Measurements from ENCODE around the gene TUBB2A. TPM values are rescaled to one million over a fixed set of nuclear protein-coding genes. Genes with fewer than 3 reads are reported as not detected.

TUBB2A gene
- total and polyA plus RNA-seq, 10 of the 15 experiments (the other 5 are each of a cell fraction or from before 2014, with no cell fraction given), result 2.2 to 49.5 (median 31.3) TPM

GRCh38 chr6:3114377-3114776, 43.0 kb downstream of the TUBB2A start:
- 98% methylated on average over 6 of the region's 6 CpGs for WGBS (ENCODE audit: insufficient coverage, insufficient replicate concordance, low lambda C conversion rate, missing lambda C conversion rate)

More at GRCh38 chr6:3114377-3114776, 43.0 kb downstream of the TUBB2A start:
- H3K9ac ChIP-seq (ENCODE audit: control insufficient read depth, insufficient read depth, low read length), result no peak overlapping the region
- ChIA-PET CTCF (no interaction called here), POLR2A (no interaction called here), RAD21 (ENCODE audit: unreplicated experiment) (no interaction called here), SMC1A (ENCODE audit: uncharacterized antibody, unreplicated experiment) (no interaction called here)
- ATAC-seq, result no peak
- in situ Hi-C loops (cut with MboI), result no loop called here
- no peaks in the 10 kb centered on the region for H4K20me1 ChIP-seq (ENCODE audit: control insufficient read depth, insufficient read depth)
- H3K4me3 ChIP-seq, result no peak overlapping the region
- H3K79me2 ChIP-seq (ENCODE audit: control insufficient read depth, insufficient read depth, low read length), result no peaks in the 10 kb centered on the region
- intact Hi-C loops (cut with micrococcal nuclease; ENCODE audit: unreplicated experiment), result no loop called here
- no peaks in the 10 kb centered on the region for H3K27me3 ChIP-seq (replicated peaks in 1 of 2; ENCODE audit: control insufficient read depth in 2 of 2, insufficient read depth in 2 of 2, low read length in 1 of 2)
- H3K4me2 ChIP-seq (ENCODE audit: control insufficient read depth, insufficient read depth), result no peak overlapping the region
- no peak for FAIRE-seq
- peaks cover 6% of the 10 kb centered on the region; the same call in 1 of the 2 replicates for H3K4me1 ChIP-seq (ENCODE audit: control insufficient read depth, insufficient read depth, low read length)
- H3K27ac ChIP-seq (ENCODE audit: control insufficient read depth, insufficient read depth), result no peak overlapping the region
- no TSS peak for BruUV-seq (replicated peaks)
- no peak for DNase-seq (ENCODE audit: low read depth, low spot score)
- no peaks in the 10 kb centered on the region for H3K9me3 ChIP-seq (replicated peaks; ENCODE audit: control insufficient read depth, insufficient read depth, low read length)
- TF ChIP-seq CREB1 (IDR thresholded peaks at IDR 0.05; ENCODE audit: low read depth) (no peak), RAD51 (IDR thresholded peaks at IDR 0.05) (no peak), SREBF2 (IDR thresholded peaks at IDR 0.05; ENCODE audit: low read length) (no peak), KLF5 (IDR thresholded peaks at IDR 0.05; ENCODE audit: partially characterized antibody) (no peak), NR2C1 (IDR thresholded peaks at IDR 0.05) (no peak), SMC3 (IDR thresholded peaks at IDR 0.05; ENCODE audit: borderline replicate concordance, low read length) (no peak), SUPT20H (IDR thresholded peaks at IDR 0.05; ENCODE audit: borderline replicate concordance, control insufficient read depth, low read depth, low read length) (no peak), HSF1 (IDR thresholded peaks at IDR 0.05; ENCODE audit: low read depth, low read length) (no peak), ZBTB4 (CRISPR knock-in tag; IDR thresholded peaks at IDR 0.05) (no peak), TAF1 (IDR thresholded peaks at IDR 0.05; ENCODE audit: borderline replicate concordance, low read depth, low read length) (no peak), NR2C2 (IDR thresholded peaks at IDR 0.05; ENCODE audit: borderline replicate concordance, control insufficient read depth, insufficient read length, low read depth) (no peak), TARDBP (IDR thresholded peaks at IDR 0.05; ENCODE audit: borderline replicate concordance) (no peak)
- TF ChIP-seq, protein P1, sequence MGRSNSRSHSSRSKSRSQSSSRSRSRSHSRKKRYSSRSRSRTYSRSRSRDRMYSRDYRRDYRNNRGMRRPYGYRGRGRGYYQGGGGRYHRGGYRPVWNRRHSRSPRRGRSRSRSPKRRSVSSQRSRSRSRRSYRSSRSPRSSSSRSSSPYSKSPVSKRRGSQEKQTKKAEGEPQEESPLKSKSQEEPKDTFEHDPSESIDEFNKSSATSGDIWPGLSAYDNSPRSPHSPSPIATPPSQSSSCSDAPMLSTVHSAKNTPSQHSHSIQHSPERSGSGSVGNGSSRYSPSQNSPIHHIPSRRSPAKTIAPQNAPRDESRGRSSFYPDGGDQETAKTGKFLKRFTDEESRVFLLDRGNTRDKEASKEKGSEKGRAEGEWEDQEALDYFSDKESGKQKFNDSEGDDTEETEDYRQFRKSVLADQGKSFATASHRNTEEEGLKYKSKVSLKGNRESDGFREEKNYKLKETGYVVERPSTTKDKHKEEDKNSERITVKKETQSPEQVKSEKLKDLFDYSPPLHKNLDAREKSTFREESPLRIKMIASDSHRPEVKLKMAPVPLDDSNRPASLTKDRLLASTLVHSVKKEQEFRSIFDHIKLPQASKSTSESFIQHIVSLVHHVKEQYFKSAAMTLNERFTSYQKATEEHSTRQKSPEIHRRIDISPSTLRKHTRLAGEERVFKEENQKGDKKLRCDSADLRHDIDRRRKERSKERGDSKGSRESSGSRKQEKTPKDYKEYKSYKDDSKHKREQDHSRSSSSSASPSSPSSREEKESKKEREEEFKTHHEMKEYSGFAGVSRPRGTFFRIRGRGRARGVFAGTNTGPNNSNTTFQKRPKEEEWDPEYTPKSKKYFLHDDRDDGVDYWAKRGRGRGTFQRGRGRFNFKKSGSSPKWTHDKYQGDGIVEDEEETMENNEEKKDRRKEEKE (IDR thresholded peaks at IDR 0.05), result no peak
- TF ChIP-seq, protein P2, sequence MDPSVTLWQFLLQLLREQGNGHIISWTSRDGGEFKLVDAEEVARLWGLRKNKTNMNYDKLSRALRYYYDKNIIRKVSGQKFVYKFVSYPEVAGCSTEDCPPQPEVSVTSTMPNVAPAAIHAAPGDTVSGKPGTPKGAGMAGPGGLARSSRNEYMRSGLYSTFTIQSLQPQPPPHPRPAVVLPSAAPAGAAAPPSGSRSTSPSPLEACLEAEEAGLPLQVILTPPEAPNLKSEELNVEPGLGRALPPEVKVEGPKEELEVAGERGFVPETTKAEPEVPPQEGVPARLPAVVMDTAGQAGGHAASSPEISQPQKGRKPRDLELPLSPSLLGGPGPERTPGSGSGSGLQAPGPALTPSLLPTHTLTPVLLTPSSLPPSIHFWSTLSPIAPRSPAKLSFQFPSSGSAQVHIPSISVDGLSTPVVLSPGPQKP (IDR thresholded peaks at IDR 0.05; ENCODE audit: low read depth, low read length), result no peak
- H2AFZ ChIP-seq (ENCODE audit: control insufficient read depth, low read depth, low read length), result no peak overlapping the region
- H3K36me3 ChIP-seq (ENCODE audit: control insufficient read depth in 2 of 2, insufficient read depth in 2 of 2, low read length in 1 of 2), result peaks cover 4 to 5% of the 10 kb centered on the region in 2 experiments

Data from GM12878 (cell line).